H9 (cell line): ENCODE results near the gene FLACC1. TPM values are rescaled to one million over a fixed set of nuclear protein-coding genes. Genes with fewer than 3 reads are reported as not detected.

Experiments used
- DNase-seq: peaks from one replicate; pipeline ENCODE4 v3.0.0-alpha.2; 2017
- H2AFZ ChIP-seq: one replicate; pipeline ENCODE4 v1.6.1; 2013; ENCODE audit warnings: mild to moderate bottlenecking, low read length, control low read depth, moderate library complexity
- H2AK5ac ChIP-seq: 2 replicates; pipeline ENCODE4 v1.6.1; 2013; ENCODE audit warnings: low read length, control low read depth, mixed read lengths; ENCODE audit not compliant: insufficient read length
- H2BK120ac ChIP-seq: one replicate; pipeline ENCODE4 v1.6.1; 2013; ENCODE audit warnings: low read depth, mild to moderate bottlenecking, low read length, control low read depth, inconsistent platforms; ENCODE audit not compliant: poor library complexity, severe bottlenecking
- H2BK12ac ChIP-seq: 2 replicates; pipeline ENCODE4 v1.6.1; 2013; ENCODE audit warnings: low read length, control low read depth, mixed read lengths, low read depth; ENCODE audit not compliant: insufficient read length
- H2BK15ac ChIP-seq: 2 replicates; pipeline ENCODE4 v1.6.1; 2013; ENCODE audit warnings: low read depth, low read length, control low read depth
- H2BK20ac ChIP-seq: one replicate; pipeline ENCODE4 v1.6.1; 2013; ENCODE audit warnings: low read depth, mild to moderate bottlenecking, low read length, control low read depth, inconsistent platforms; ENCODE audit not compliant: poor library complexity, severe bottlenecking
- H2BK5ac ChIP-seq: 2 replicates; pipeline ENCODE4 v1.6.1; 2013; ENCODE audit warnings: low read length, control low read depth, mixed read lengths; ENCODE audit not compliant: insufficient read length
- H3K14ac ChIP-seq: 2 replicates; pipeline ENCODE4 v1.6.1; 2013; ENCODE audit warnings: low read length, control low read depth; ENCODE audit not compliant: insufficient read depth
- H3K18ac ChIP-seq: 2 replicates; pipeline ENCODE4 v1.6.1; 2013; ENCODE audit warnings: low read depth, mild to moderate bottlenecking, mixed read lengths, low read length, control low read depth; ENCODE audit not compliant: insufficient read length
- H3K23ac ChIP-seq: 2 replicates; pipeline ENCODE4 v1.6.1; 2013; ENCODE audit warnings: low read length, control low read depth, mixed read lengths, low read depth; ENCODE audit not compliant: insufficient read length
- H3K23me2 ChIP-seq: 2 replicates; pipeline ENCODE4 v1.6.1; 2013; ENCODE audit warnings: low read depth, mild to moderate bottlenecking, mixed read lengths, low read length, control low read depth; ENCODE audit not compliant: insufficient read length, poor library complexity, severe bottlenecking
- H3K27ac ChIP-seq: 2 replicates; pipeline ENCODE4 v1.5.1; 2013; ENCODE audit warnings: low read length, control low read depth, mixed read lengths, low read depth; ENCODE audit not compliant: insufficient read length
- H3K27me3 ChIP-seq: 2 replicates; pipeline ENCODE4 v1.6.1; 2013; ENCODE audit warnings: low read length, control low read depth, inconsistent platforms; ENCODE audit not compliant: insufficient read depth
- H3K4ac ChIP-seq: 2 replicates; pipeline ENCODE4 v1.6.1; 2013; ENCODE audit warnings: low read depth, mild to moderate bottlenecking, control low read depth, inconsistent platforms, low read length, moderate library complexity
- H3K4me1 ChIP-seq: 2 replicates; pipeline ENCODE4 v1.6.1; 2013; ENCODE audit warnings: low read length, control low read depth, inconsistent platforms; ENCODE audit not compliant: insufficient read depth
- H3K4me2 ChIP-seq: 2 replicates; pipeline ENCODE4 v1.6.1; 2013; ENCODE audit warnings: low read length, control low read depth, mixed read lengths; ENCODE audit not compliant: insufficient read length, insufficient read depth
- H3K56ac ChIP-seq: 2 replicates; pipeline ENCODE4 v1.6.1; 2013; ENCODE audit warnings: low read depth, mild to moderate bottlenecking, mixed read lengths, low read length, control low read depth; ENCODE audit not compliant: insufficient read length
- H3K79me1 ChIP-seq: 2 replicates; pipeline ENCODE4 v1.6.1; 2013; ENCODE audit warnings: low read depth, mild to moderate bottlenecking, moderate library complexity, low read length, control low read depth, inconsistent platforms; ENCODE audit not compliant: insufficient read depth, poor library complexity, severe bottlenecking
- H3K79me2 ChIP-seq: 2 replicates; pipeline ENCODE4 v1.6.1; 2013; ENCODE audit warnings: low read length, control low read depth, inconsistent platforms; ENCODE audit not compliant: insufficient read depth
- H3K9ac ChIP-seq: 2 replicates; pipeline ENCODE4 v1.6.1; 2013; ENCODE audit warnings: low read length, control low read depth, mixed read lengths; ENCODE audit not compliant: insufficient read length; ENCODE audit errors: extremely low read depth
- H3K9me3 ChIP-seq: one replicate; pipeline ENCODE4 v1.6.1; 2013; ENCODE audit warnings: low read depth, low read length, inconsistent platforms; ENCODE audit not compliant: control insufficient read depth
- H3T11ph ChIP-seq: one replicate; pipeline ENCODE4 v1.6.1; 2013; ENCODE audit warnings: mild to moderate bottlenecking, low read length, control low read depth, inconsistent platforms
- H4K20me1 ChIP-seq: one replicate; pipeline ENCODE4 v1.6.1; 2013; ENCODE audit not compliant: control insufficient read depth, insufficient read length, insufficient read depth
- H4K5ac ChIP-seq: 2 replicates; pipeline ENCODE4 v1.6.1; 2013; ENCODE audit warnings: low read depth, mild to moderate bottlenecking, mixed read lengths, low read length, control low read depth; ENCODE audit not compliant: insufficient read length
- H4K8ac ChIP-seq: replicated peaks from 2 replicates; pipeline ENCODE4 v1.6.1; 2013; ENCODE audit warnings: low read length, control low read depth, mixed read lengths, low read depth; ENCODE audit not compliant: insufficient read length
- H4K91ac ChIP-seq: 2 replicates; pipeline ENCODE4 v1.6.1; 2013; ENCODE audit warnings: low read depth, mild to moderate bottlenecking, moderate library complexity, mixed read lengths, low read length, control low read depth; ENCODE audit not compliant: insufficient read length
- H3K27ac Mint-ChIP-seq, 3 experiments: 2 replicates in 2 of 3; 3 replicates in 1 of 3; pipeline ENCODE4 v1.8.0; 2020 to 2021; ENCODE audit warnings: mixed read lengths in 3 of 3, mild to moderate bottlenecking in 1 of 3, moderate library complexity in 1 of 3
- H3K27me3 Mint-ChIP-seq: 2 replicates; pipeline ENCODE4 v1.8.0; 2021; ENCODE audit warnings: low read depth, mild to moderate bottlenecking, moderate library complexity, mixed read lengths
- H3K36me3 Mint-ChIP-seq, 3 experiments: 2 replicates in 2 of 3; 3 replicates in 1 of 3; pipeline ENCODE4 v1.8.0; 2020 to 2021; ENCODE audit warnings: low read depth in 3 of 3, mixed read lengths in 3 of 3; ENCODE audit not compliant: insufficient read depth in 1 of 3
- H3K4me1 Mint-ChIP-seq, 2 experiments: 2 replicates each; pipeline ENCODE4 v1.8.0; 2020; ENCODE audit warnings: mixed read lengths in 2 of 2
- H3K4me3 Mint-ChIP-seq, 2 experiments: 2 replicates in 1 of 2; 3 replicates in 1 of 2; pipeline ENCODE4 v1.8.0; 2020 to 2021; ENCODE audit warnings: mild to moderate bottlenecking in 2 of 2, mixed read lengths in 2 of 2, moderate library complexity in 1 of 2
- H3K9me3 Mint-ChIP-seq, 2 experiments: 2 replicates in 1 of 2; 3 replicates in 1 of 2; pipeline ENCODE4 v1.8.0; 2020; ENCODE audit warnings: mild to moderate bottlenecking in 2 of 2, mixed read lengths in 2 of 2, moderate library complexity in 1 of 2
- WGBS: extraction: QIAGEN DNeasy Blood & Tissue Kit; methylation state at CpG from one replicate; pipeline ENCODE4 v1.1.7; 2013; ENCODE audit warnings: missing lambda C conversion rate, low lambda C conversion rate, mixed read lengths; ENCODE audit not compliant: insufficient read length; ENCODE audit errors: extremely low coverage; 5-methylcytosine and 5-hydroxymethylcytosine counted together
- total RNA-seq: library from RNA; stranded (reverse); gene quantifications from 2 replicates; pipeline ENCODE4 v1.2.1, GENCODE V29; 2021
- TF ChIP-seq, protein P1 (sequence below): fragments of 200-600 bp; sonication (generic); conservative IDR thresholded peaks from 3 replicates; pipeline ENCODE4 v1.8.0; 2021; ENCODE audit warnings: antibody characterized with exemption, mild to moderate bottlenecking

The FLACC1 gene
- total RNA-seq, 1 experiment from 2014 or later, result 0.42 TPM

DNA sequence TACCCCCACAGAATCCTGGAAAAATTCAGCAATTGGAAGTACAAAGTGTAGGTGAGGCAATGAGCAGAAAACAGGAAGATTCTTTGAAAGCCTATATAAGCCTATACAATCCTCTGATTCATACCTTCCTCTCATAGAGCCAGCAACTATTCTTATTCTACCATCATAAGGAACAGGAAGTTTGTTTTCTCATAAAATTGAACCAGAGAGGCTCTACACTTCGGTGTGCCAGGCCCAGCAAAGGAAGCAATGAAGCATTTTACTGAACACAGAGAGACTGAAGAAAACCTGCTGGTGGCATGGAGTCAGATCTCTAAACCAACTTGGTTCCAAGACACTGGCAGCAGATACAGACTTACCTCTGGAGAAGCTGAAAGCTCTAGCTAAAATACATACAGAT is 78.1 kb downstream of the FLACC1 start:
- Histone ChIP-seq H3K23me2 (no peaks in the 10 kb centered on the region), H3T11ph (no peak overlapping the region), H2BK120ac (no peak overlapping the region), H3K23ac (no peak overlapping the region), H3K27me3 (no peaks in the 10 kb centered on the region), H3K56ac (no peak overlapping the region), H4K8ac (no peak overlapping the region), H3K18ac (no peak overlapping the region), H3K4ac (no peak overlapping the region), H4K91ac (no peak overlapping the region), H3K14ac (no peak overlapping the region), H3K9ac (no peak overlapping the region), H2BK12ac (no peak overlapping the region), H3K4me1 (no peaks in the 10 kb centered on the region), H2BK15ac (no peak overlapping the region), H3K79me2 (no peaks in the 10 kb centered on the region), H2BK20ac (no peak overlapping the region), H4K20me1 (no peaks in the 10 kb centered on the region), H2AFZ (no peak overlapping the region), H3K27ac (no peak overlapping the region), H3K79me1 (no peaks in the 10 kb centered on the region), H4K5ac (no peak overlapping the region), H3K9me3 (no peaks in the 10 kb centered on the region), H2BK5ac (no peak overlapping the region), H2AK5ac (no peak overlapping the region), H3K4me2 (no peak overlapping the region)
- no peak overlapping the region for H3K4me3 Mint-ChIP-seq
- no peak overlapping the region; a peak in 1 of 7 replicates for H3K27ac Mint-ChIP-seq
- H3K4me1 Mint-ChIP-seq, result no peaks in the 10 kb centered on the region
- H3K9me3 Mint-ChIP-seq, result peaks cover 0 to 2% of the 10 kb centered on the region in 2 experiments; a peak in 2 of 5 replicates
- no peak for DNase-seq
- no peaks in the 10 kb centered on the region for H3K27me3 Mint-ChIP-seq
- WGBS, result no CpG with 5 or more reads among the region's 1 CpG
- TF ChIP-seq, protein P1, sequence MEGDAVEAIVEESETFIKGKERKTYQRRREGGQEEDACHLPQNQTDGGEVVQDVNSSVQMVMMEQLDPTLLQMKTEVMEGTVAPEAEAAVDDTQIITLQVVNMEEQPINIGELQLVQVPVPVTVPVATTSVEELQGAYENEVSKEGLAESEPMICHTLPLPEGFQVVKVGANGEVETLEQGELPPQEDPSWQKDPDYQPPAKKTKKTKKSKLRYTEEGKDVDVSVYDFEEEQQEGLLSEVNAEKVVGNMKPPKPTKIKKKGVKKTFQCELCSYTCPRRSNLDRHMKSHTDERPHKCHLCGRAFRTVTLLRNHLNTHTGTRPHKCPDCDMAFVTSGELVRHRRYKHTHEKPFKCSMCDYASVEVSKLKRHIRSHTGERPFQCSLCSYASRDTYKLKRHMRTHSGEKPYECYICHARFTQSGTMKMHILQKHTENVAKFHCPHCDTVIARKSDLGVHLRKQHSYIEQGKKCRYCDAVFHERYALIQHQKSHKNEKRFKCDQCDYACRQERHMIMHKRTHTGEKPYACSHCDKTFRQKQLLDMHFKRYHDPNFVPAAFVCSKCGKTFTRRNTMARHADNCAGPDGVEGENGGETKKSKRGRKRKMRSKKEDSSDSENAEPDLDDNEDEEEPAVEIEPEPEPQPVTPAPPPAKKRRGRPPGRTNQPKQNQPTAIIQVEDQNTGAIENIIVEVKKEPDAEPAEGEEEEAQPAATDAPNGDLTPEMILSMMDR, result no peak
- H3K36me3 Mint-ChIP-seq, result no peaks in the 10 kb centered on the region
